ENCODE results near the gene PADI6. TPM values are rescaled to one million over a fixed set of nuclear protein-coding genes. Genes with fewer than 3 reads are reported as not detected.

PADI6 gene
- total and polyA plus RNA-seq, 9 of the 15 experiments (the other 6 are each of a cell fraction or from before 2014, with no cell fraction given): not detected

GRCh38 chr1:17360272-17360956, 11.6 kb upstream of the PADI6 start (continued):
- peak; percentile 95; the same call in 1 of the 2 replicates for TF ChIP-seq ZNF253 (CRISPR knock-in tag; conservative IDR thresholded peaks at IDR 0.05)
- no peak for TF ChIP-seq PRMT5 (CRISPR knock-in tag; IDR thresholded peaks at IDR 0.05)
- TF ChIP-seq HDAC8 (tag; IDR thresholded peaks at IDR 0.05): peak; percentile 98
- TF ChIP-seq NFRKB (IDR thresholded peaks at IDR 0.05; ENCODE audit: low read depth): no peak
- peak; percentile 58; the same call in 1 of the 2 replicates for TF ChIP-seq ZNF75A (CRISPR knock-in tag; IDR thresholded peaks at IDR 0.05)
- TF ChIP-seq, protein P1, sequence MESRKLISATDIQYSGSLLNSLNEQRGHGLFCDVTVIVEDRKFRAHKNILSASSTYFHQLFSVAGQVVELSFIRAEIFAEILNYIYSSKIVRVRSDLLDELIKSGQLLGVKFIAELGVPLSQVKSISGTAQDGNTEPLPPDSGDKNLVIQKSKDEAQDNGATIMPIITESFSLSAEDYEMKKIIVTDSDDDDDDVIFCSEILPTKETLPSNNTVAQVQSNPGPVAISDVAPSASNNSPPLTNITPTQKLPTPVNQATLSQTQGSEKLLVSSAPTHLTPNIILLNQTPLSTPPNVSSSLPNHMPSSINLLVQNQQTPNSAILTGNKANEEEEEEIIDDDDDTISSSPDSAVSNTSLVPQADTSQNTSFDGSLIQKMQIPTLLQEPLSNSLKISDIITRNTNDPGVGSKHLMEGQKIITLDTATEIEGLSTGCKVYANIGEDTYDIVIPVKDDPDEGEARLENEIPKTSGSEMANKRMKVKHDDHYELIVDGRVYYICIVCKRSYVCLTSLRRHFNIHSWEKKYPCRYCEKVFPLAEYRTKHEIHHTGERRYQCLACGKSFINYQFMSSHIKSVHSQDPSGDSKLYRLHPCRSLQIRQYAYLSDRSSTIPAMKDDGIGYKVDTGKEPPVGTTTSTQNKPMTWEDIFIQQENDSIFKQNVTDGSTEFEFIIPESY (CRISPR knock-in tag; IDR thresholded peaks at IDR 0.05): no peak
- TF ChIP-seq RBM17 (IDR thresholded peaks at IDR 0.05; ENCODE audit: borderline replicate concordance, low read depth, low read length): no peak
- no peak for TF ChIP-seq THAP12 (CRISPR knock-in tag; IDR thresholded peaks at IDR 0.05)
- TF ChIP-seq, protein P2, sequence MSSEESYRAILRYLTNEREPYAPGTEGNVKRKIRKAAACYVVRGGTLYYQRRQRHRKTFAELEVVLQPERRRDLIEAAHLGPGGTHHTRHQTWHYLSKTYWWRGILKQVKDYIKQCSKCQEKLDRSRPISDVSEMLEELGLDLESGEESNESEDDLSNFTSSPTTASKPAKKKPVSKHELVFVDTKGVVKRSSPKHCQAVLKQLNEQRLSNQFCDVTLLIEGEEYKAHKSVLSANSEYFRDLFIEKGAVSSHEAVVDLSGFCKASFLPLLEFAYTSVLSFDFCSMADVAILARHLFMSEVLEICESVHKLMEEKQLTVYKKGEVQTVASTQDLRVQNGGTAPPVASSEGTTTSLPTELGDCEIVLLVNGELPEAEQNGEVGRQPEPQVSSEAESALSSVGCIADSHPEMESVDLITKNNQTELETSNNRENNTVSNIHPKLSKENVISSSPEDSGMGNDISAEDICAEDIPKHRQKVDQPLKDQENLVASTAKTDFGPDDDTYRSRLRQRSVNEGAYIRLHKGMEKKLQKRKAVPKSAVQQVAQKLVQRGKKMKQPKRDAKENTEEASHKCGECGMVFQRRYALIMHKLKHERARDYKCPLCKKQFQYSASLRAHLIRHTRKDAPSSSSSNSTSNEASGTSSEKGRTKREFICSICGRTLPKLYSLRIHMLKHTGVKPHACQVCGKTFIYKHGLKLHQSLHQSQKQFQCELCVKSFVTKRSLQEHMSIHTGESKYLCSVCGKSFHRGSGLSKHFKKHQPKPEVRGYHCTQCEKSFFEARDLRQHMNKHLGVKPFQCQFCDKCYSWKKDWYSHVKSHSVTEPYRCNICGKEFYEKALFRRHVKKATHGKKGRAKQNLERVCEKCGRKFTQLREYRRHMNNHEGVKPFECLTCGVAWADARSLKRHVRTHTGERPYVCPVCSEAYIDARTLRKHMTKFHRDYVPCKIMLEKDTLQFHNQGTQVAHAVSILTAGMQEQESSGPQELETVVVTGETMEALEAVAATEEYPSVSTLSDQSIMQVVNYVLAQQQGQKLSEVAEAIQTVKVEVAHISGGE (CRISPR knock-in tag; IDR thresholded peaks at IDR 0.05): peak in 1 of 3 experiments; percentile 96; a peak in 2 of 6 replicates
- no peak for TF ChIP-seq ZNF232 (CRISPR knock-in tag; IDR thresholded peaks at IDR 0.05)
- TF ChIP-seq FOXM1 (IDR thresholded peaks at IDR 0.05; ENCODE audit: low read depth): peak; percentile 85
- no peak for TF ChIP-seq FOXM1 (CRISPR knock-in tag; IDR thresholded peaks at IDR 0.05; ENCODE audit: low read depth)
- TF ChIP-seq ZNF174 (CRISPR knock-in tag; IDR thresholded peaks at IDR 0.05): peak; percentile 92
- no peak for TF ChIP-seq HMG20B (CRISPR knock-in tag; IDR thresholded peaks at IDR 0.05)
- TF ChIP-seq FOSL1 (tag; conservative IDR thresholded peaks at IDR 0.05): peak; percentile 48; the same call in 1 of the 2 replicates
